Stimulated activated CD8-positive, alpha-beta memory T cell treated with anti-CD3 and anti-CD28 coated beads, Interleukin-4, amount 100 ng/mL, for 48 hours (primary cell): Measurements from ENCODE around the gene MAPKAPK3.
A peak's percentile ranks its signal among the peaks of the same experiment; 100 is the strongest.

ENCODE experiments used
- DNase-seq: peaks from one replicate; pipeline ENCODE4 v3.0.0-alpha.2; 2020

The MAPKAPK3 gene

GRCh38 chr3:50628601-50629000 is 11.7 kb downstream of the MAPKAPK3 start:
- no peak for DNase-seq

- DNase-seq, result no peak
These were observed 13.4 kb downstream of the MAPKAPK3 start for GRCh38 chr3:50630394-50630793.

GRCh38 chr3:50630877-50631276 is 13.9 kb downstream of the MAPKAPK3 start:
- DNase-seq, result no peak

- no peak for DNase-seq
These were observed 15.5 kb downstream of the MAPKAPK3 start for GRCh38 chr3:50632450-50632849.

- no peak for DNase-seq
These were observed 16.4 kb downstream of the MAPKAPK3 start for GRCh38 chr3:50633230-50633790.

GRCh38 chr3:50635066-50635465 is 18.1 kb downstream of the MAPKAPK3 start:
- no peak for DNase-seq

GRCh38 chr3:50637011-50637410 is 20.1 kb downstream of the MAPKAPK3 start:
- no peak for DNase-seq

- DNase-seq, result no peak
These were observed 21.0 kb downstream of the MAPKAPK3 start for GRCh38 chr3:50637945-50638344.

GRCh38 chr3:50639055-50639494 is 22.1 kb downstream of the MAPKAPK3 start:
- DNase-seq, result no peak

- DNase-seq, result no peak
These were observed 25.4 kb downstream of the MAPKAPK3 start for GRCh38 chr3:50642382-50642781.

- DNase-seq, result no peak
These were observed 27.6 kb downstream of the MAPKAPK3 start for GRCh38 chr3:50644561-50644960.

GRCh38 chr3:50645378-50645777 is 28.4 kb downstream of the MAPKAPK3 start:
- no peak for DNase-seq

- no peak for DNase-seq
These were observed 31.4 kb downstream of the MAPKAPK3 start for GRCh38 chr3:50648313-50648712.

- DNase-seq, result no peak
These were observed 32.0 kb downstream of the MAPKAPK3 start for GRCh38 chr3:50648944-50649343.

- DNase-seq, result no peak
These were observed 32.5 kb downstream of the MAPKAPK3 start for GRCh38 chr3:50649451-50649931.

GRCh38 chr3:50650018-50650417 is 33.1 kb downstream of the MAPKAPK3 start:
- DNase-seq, result no peak

GRCh38 chr3:50651445-50651844 is 34.5 kb downstream of the MAPKAPK3 start:
- DNase-seq, result no peak

- DNase-seq, result no peak
These were observed 35.1 kb downstream of the MAPKAPK3 start for GRCh38 chr3:50651920-50652529.

- peak; percentile 72 for DNase-seq
These were observed 35.8 kb downstream of the MAPKAPK3 start for GRCh38 chr3:50652709-50653108.

- DNase-seq, result no peak
These were observed 37.1 kb downstream of the MAPKAPK3 start for GRCh38 chr3:50653937-50654595.

GRCh38 chr3:50655009-50655830 is 38.3 kb downstream of the MAPKAPK3 start:
- peak; percentile 59 for DNase-seq

GRCh38 chr3:50656417-50657195 is 39.7 kb downstream of the MAPKAPK3 start:
- no peak for DNase-seq

GRCh38 chr3:50657407-50657806 is 40.5 kb downstream of the MAPKAPK3 start:
- DNase-seq, result peak; percentile 19
